GM12801 (cell line): Measurements from ENCODE around the gene CPNE9.

Experiments used
- TF ChIP-seq, protein P1 (sequence below): IDR thresholded peaks from one replicate; pipeline ENCODE4 v1.5.1; 2011; ENCODE audit warnings: control low read depth; ENCODE audit not compliant: insufficient read length; ENCODE audit errors: extremely low read depth

The CPNE9 gene

GRCh38 chr3:9695746-9696145, 7.9 kb upstream of the CPNE9 start:
- TF ChIP-seq, protein P1, sequence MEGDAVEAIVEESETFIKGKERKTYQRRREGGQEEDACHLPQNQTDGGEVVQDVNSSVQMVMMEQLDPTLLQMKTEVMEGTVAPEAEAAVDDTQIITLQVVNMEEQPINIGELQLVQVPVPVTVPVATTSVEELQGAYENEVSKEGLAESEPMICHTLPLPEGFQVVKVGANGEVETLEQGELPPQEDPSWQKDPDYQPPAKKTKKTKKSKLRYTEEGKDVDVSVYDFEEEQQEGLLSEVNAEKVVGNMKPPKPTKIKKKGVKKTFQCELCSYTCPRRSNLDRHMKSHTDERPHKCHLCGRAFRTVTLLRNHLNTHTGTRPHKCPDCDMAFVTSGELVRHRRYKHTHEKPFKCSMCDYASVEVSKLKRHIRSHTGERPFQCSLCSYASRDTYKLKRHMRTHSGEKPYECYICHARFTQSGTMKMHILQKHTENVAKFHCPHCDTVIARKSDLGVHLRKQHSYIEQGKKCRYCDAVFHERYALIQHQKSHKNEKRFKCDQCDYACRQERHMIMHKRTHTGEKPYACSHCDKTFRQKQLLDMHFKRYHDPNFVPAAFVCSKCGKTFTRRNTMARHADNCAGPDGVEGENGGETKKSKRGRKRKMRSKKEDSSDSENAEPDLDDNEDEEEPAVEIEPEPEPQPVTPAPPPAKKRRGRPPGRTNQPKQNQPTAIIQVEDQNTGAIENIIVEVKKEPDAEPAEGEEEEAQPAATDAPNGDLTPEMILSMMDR: no peak

GRCh38 chr3:9696480-9697220, 7.0 kb upstream of the CPNE9 start:
- TF ChIP-seq, protein P1: no peak

DNA sequence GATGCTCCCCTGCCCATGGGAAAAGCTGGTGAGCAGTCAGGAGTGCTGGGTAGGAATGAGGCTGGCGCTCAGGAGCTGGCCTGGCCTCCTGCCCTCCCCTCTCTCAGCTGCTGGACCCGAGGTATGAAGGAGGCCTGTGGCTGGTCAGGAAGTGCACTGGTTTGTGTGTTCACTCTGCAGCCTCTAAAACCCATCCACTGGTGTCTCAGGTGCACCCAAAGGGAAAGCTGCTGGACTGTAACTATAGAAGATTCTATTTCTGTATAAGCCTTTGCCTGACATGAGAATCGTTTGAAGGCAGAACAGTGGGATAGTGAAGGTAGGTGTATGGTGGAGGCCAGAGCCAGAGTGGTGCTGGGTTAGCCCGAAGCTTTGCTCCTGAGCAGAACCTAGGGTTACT, 5.7 kb upstream of the CPNE9 start:
- TF ChIP-seq, protein P1: no peak

DNA sequence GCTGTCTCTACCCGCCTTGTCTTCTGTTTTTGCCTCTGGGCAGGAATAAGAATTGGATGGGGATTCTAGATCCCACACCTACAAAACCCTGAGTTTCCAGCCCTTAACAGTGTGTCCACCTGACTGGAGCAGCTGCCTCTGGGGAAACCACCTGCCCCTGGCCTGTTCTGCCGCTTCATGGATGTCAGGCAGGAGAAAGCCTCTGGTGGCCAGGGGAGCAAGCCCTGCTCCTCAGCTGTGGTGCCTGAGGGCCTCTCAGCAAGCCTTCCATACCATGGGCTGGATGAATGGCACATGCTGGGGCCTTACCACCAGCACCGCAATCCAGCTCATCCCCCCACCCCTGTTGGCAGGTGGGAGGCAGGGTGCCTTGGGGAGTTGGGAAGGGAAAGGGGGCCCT, 5.3 kb upstream of the CPNE9 start:
- TF ChIP-seq, protein P1: no peak

- TF ChIP-seq, protein P1: no peak
These were observed 3.1 kb upstream of the CPNE9 start for GRCh38 chr3:9700536-9700935.

DNA sequence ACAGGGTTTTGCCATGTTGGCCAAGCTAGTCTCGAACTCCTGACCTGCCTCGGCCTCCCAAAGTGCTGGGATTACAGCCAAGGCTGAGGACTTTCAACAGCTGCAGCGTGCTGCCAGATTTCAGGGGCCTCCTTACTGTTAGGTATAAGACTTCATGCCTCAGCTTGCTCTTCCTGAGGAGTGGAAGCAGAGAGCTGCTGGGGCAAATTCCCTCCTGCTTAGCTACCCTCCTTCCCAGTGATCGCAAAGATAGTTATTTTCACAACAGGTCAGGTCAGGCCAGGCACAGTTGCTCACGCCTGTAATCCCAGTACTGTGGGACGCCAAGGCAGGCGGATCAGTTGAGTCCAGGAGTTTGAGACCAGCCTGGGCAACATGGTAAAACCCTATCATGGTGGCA, 2.6 kb upstream of the CPNE9 start:
- TF ChIP-seq, protein P1: no peak

- TF ChIP-seq, protein P1: no peak
These were observed 1.9 kb upstream of the CPNE9 start for GRCh38 chr3:9701711-9702110.

- TF ChIP-seq, protein P1: no peak
These were observed 393 bp upstream of the CPNE9 start for GRCh38 chr3:9703240-9703639.
